HG03066 (cell line): ENCODE measurements around the gene TXN2.
"Not testable (repeated sequence)": the region's sequence is repeated elsewhere in the genome, so short reads cannot be mapped to it uniquely, and the experiment has no call there.

ENCODE experiments used
- ATAC-seq: cut with Tn5 transposase; IDR thresholded peaks from one replicate; pipeline ENCODE4 v1.9.1; 2021; ENCODE audit warnings: low read depth; ENCODE audit not compliant: unreplicated experiment

TXN2 gene, protein sequence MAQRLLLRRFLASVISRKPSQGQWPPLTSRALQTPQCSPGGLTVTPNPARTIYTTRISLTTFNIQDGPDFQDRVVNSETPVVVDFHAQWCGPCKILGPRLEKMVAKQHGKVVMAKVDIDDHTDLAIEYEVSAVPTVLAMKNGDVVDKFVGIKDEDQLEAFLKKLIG

DNA sequence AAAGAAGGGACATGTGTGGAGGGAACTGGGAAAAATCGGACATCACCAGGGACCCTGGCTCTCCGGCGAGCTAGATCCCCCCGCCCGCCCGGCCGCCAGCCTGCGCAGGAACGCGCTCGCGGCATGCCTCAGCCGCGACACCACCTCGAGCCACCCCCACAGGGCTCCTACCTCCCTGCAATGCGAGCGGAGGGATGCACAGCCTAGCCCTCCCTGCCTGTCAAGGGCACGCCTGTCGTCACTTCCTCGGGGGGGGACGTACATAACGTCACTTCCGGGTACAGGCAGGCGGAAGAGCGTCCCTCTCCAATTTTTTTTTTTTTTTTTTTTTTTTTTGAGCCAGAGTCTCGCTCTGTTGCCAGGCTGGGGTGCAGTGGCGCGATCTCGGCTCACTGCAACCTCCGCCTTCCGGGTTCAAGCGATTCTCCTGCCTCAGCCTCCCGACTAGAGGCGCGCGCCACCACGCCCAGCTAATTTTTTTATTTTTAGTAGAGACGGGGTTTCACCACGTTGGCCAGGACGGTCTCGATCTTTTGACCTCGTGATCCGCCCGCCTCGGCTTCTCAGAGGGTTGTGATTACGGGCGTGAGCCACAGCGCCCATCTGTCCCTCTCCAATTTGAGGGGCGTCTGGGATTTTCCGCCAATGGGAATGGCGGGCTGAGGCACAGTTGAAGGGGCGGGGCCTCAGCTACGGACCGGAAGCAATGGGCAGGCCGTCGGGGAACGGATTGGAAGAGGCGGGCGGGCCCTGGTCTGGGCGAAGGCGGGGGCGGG is at the start of gene TXN2:
TSS of gene TXN2 (minus strand) at position 248 of the 776 bp plus-strand sequence. CDS start 803 bp downstream, outside the sequence.
- ATAC-seq: peak; percentile 88

DNA sequence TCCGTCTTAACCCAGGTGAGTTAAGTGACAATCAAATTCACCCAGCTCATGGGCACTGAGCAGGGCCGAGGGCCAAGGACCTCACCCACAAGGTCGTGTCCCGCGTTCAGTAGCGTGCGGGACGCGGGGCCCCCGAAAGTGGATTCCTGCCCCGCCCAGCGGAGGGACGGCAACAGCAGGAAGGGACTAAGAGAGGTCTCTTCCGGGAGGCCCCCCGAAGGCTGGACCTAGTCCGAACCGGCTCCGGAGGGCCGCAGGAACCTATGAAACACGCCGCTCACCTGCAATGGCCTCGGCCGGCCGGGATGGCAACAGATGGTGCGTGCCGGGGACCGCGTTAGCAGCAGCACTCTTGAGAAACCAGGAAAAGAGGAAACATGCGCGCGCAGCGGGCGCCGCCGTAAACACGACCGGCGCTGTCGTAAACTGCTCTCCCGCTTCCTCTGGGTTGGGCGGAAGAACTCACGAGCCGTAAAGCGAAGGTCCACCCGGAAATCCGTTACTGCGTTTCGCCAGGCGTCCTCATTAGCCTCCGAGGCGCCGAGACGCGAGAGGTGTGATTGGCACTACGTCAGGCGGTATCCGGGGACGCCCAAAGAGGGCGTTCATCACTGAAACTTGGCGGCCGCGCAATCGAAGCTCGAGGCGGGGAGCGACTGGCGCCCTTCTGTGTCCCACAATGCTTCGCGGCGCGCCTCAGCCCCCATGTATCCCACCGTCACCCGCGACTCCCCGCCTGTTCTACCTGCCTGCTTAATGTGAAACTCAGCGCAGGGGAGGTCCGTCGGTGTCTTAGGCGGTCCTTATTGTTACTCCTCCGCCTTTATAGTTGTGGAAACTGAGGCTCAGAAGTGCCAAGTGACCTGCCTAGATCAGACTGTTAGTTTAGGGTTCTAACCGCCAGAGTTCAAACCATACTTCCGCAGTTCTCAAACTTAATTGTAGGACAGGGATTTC is 47.6 kb upstream of the TXN2 start, which contains the start of gene EIF3D:
TSS of gene EIF3D (minus strand) at position 372 of the 957 bp plus-strand sequence. CDS start 3,045 bp downstream, outside the sequence.
- ATAC-seq: peak; percentile 96

DNA sequence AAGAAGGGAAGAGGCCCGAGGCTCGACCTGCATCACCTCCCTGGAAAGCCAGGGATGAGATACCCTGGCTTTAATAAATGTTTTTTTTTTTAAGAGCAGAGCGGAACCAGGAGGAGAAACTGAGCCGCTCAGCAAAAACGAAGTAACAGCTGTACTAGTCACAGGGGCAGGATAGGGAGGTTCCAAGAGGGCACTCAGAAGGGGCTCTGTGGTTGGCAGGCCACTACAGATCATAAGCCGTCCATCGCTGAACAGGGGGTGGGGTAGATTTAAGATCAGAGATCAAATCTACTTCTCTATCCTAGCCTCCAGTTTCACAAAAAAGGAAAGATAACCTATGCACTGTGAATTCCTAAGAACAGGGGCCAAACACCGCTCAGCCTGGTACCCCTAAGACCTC is 46.9 kb upstream of the TXN2 start:
- ATAC-seq: no peak

DNA sequence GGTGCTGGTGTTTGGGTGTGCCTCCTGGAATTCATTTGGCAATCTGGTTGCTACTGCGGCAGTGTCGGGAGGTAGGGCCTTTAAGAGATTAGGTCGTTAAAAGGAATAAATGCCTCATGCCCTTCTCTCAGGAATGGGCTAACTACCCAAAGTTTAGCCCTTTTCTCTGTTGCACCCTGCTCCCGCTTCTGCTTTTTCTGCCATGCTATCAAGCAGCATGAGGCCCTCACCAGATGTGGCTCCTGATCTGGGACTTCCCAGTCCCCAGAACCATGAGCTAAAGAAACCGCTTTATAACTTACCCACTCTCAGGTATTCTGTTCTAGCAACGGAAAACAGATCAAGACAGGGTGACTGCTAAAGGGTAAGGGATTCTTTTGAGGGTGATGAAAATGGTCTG is 41.2 kb upstream of the TXN2 start:
- ATAC-seq: no peak

DNA sequence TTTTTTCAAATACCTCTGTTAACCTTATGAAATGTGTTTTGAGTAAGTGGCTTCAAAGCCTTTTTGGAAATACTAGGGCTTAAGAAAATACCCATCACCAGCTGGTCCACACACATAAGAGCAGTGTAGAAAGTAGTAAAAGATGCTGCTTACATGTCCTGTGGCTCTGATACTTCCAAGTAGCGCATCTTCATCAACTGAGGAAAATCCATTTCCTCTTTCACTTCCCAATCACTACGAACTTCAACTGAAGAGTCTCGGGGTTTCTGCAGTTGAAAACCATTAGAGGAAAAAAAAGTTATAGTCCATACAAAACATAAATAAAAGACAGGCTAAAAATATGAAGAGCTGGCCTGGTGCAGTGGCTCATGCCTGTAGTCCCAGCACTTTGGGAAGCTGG is 39.0 kb upstream of the TXN2 start:
- ATAC-seq: no peak

DNA sequence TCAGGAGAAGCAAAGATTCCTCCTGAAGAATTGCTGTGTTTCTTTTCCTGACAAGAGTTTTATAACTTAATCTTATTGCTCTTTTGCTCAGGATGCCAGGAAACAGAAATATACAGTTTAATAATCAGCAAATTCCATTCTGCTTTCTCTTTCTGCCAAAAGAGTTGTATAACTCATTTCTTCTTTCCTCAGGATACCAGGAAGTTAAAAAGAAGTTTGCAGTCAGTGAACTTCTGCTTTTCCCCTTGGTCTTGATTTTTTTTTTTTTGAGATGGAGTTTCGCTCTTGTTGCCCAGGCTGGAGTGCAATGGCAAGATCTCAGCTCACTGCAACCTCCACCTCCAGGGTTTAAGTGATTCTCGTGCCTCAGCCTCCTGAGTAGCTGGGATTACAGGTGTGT is 38.5 kb upstream of the TXN2 start:
- not testable (repeated sequence) for ATAC-seq

DNA sequence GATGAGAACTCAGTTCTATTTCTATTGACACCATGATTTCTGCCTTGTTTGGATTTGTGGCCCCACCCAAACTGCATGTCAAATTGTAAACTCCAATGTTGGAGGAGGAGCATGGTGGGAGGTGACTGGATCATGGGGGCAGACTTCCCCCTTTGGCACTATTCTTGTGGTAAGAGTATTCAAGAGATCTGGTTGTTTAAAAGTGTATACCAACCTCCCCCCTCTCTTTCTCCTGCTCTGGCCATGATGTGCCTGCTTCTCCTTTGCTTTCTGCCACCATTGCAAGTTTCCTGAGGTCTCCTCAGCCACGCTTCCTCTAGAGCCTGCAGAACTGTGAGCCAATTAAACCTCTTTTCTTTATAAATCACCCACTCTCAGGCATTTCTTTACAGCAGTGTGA is 33.3 kb upstream of the TXN2 start:
- ATAC-seq: no peak

DNA sequence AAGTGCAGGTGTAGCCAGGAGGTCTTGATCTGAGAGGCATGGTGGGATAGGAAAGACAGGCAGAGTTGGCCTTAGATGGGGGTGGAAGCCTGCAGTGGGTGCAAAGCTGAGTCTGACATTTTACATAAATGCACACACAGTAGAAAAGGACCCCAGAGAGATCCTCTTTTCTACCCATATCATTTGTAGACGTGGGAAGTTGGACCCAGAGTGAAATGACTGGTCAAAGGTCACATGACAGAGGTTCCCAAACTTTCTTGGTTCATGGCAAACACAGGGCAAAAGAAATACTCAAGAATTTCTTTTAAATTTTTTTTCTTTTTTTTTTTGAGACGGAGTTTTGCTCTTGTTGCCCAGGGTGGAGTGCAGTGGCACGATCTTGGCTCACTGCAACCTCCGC is 31.6 kb upstream of the TXN2 start:
- no peak for ATAC-seq

DNA sequence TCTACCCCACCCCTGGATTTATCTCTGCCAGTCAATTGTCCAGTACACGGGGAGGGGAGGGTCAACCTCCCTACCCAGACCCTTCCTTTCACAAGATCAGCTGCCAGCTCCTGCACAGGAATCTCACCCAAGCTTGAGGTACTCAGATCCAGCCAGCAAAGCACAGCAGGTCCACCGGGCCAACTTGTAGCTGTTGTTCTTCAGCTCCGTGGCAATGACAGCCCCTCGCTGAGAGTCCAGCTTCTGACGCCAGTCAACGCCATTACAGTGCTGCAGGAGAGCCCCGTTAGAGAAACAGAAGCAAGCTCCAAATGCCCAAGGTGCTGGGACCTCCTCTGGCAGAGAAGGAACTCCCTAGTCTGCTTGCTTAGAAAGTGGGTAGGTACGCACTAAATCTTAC is 30.9 kb upstream of the TXN2 start:
- ATAC-seq: no peak

DNA sequence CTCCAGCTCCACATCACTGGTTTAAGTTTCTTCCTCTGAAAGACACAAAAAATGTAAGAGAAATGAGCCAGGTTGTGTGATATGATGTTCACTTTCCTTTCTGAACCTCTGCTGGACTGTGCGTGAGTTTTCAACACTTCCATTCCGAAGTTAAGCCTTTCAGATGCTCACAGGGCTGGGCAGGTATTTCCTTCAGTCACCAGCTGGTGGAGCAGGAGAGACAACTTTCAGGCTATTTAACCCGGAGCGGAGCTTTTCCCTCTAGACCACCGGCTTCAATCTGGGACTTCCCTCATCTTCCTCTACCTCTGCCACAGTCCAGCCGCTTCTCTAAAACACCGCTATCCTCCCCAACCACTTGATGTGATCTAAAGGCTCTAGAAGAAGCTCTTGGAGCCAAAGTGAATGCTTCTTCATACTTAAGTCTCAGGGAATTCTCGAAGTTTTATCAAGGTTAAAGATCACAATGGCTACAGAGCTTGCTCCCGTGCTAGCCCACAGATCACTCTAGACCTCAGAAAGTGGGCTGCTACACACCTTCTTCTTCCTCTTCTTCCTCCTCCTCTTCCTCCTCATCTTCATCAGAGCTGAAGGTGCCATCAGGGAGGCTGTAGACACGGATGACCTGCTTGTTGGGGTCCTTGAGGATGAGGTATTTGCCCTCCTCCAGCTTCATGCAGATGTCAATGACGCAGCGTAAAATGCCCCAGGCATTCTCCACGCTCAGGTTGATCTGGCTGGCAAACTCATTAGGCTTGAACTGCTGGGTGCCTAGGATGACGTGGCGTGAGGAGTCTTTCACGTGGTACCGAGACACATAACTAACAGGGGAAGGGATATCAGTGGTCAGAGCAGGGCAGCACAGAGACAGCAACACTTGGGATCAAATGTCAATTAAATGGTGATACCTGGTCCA is 29.8 kb upstream of the TXN2 start:
- no peak for ATAC-seq

DNA sequence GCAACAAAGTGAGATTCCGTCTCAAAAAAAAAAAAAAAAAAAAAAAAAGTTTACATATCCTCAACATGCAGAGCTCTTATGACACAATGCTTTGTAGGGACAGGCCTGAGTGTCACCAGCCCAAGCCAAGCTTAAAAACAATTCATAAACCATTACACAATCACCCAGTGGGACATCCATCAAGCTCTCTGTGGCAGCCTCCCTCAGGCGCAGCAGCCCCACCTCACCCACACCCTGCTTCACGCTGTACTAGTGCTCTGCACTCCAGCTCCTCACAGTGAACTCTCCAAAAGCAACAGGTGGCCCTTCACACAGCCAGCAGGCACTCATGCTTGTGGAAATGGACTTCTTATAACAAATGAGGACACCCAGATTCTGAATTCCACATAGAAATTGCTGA is 28.9 kb upstream of the TXN2 start:
- no peak for ATAC-seq

DNA sequence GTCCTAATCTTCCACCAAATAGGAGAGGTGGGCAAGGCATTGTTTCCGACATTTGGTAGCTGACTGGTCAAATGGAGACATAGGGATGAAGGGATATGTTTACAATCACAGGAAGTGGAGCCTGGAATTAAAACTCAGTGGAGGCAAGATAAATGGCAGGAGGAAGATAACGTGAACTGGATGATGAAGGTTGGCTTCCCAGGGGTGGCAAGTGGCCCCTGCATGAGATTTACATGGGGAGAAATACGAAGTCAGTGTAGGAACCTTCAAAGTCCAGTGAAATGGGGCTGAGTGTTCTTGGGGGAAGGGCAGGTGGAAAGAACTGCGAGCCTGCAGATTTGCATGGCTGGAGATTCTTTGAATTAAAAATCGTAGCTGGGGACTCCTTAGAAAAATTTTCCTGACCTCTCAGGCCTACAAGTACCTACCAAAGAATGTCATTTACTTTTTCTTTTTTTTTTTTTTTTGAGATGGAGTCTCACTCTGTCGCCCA is 26.1 kb upstream of the TXN2 start:
- no peak for ATAC-seq

DNA sequence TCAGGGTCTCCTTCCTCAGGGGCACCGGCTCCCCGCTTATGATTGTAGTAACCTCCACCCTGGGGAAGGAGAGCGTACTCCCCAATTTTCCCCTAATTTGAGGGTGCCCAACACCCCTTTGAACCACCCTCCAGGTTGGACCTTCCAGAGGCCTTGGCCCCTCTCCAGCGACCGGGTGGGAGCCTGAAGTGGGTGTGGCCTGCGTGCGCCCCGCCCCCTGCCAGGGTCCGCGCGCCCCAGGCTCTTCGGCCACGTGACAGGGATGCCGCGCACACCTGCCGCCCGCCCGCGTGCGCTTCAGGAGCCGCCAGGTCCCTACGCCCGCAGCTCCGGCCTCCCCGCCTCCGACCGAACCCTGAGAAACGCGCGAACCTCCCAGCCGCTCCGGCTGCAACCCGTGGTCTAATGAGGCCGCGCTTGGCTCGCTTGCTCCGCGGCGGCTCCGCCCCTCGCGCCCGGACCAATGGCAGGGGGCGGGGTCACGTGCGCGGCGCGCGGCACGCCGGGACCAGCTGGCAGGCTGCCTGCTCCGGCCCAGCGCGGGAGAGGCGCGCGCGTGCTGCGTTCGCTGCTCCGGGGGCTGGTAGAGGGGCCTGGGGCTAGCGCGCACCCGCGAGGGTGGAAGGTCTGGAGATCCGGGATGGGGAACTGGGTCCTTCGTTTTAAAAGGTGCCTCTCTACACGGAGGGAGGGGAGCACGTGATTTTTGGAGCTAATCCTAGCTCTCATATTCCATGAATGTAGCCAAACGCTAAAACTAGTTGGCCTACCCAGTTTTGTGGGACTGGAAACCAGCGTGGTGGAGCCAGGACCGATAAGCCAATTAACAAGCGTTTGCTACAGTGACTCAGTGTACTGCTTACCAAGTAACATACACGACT is 25.4 kb upstream of the TXN2 start, which contains the start of gene FOXRED2:
TSS of gene FOXRED2 (minus strand) at position 404 of the 881 bp plus-strand sequence. CDS start 618 bp downstream, outside the sequence.
- no peak for ATAC-seq

DNA sequence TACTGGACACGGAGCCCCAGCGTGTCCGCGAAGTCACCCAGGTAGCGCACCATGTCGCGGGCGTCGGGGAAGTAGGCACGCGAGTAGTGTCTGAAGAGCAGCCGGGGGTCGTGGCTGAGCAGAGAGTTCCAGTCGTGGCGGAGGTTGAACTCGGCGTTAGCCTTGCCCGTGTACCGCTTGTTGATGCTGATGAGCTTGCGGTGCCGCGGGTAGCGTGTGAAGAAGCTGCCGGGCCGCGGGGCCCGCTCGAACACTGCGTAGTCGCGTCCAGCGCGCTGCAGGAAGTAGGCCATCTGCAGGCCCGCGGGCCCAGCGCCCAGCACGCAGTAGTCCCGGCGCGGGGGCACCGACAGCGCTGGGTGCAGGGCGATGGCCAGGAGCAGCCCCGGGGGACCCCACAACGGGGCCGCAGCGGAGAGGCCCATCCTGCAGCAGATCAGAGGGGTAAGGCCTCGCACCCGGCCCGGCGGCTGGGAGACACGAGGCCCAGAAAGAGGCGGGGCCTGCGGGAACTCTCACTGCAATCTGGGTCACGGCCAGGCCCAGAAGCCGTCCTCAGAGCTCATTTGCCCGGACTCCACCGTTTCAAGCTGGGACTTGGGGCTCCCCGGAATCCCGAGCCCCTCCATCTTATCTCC is 24.7 kb upstream of the TXN2 start:
- no peak for ATAC-seq

DNA sequence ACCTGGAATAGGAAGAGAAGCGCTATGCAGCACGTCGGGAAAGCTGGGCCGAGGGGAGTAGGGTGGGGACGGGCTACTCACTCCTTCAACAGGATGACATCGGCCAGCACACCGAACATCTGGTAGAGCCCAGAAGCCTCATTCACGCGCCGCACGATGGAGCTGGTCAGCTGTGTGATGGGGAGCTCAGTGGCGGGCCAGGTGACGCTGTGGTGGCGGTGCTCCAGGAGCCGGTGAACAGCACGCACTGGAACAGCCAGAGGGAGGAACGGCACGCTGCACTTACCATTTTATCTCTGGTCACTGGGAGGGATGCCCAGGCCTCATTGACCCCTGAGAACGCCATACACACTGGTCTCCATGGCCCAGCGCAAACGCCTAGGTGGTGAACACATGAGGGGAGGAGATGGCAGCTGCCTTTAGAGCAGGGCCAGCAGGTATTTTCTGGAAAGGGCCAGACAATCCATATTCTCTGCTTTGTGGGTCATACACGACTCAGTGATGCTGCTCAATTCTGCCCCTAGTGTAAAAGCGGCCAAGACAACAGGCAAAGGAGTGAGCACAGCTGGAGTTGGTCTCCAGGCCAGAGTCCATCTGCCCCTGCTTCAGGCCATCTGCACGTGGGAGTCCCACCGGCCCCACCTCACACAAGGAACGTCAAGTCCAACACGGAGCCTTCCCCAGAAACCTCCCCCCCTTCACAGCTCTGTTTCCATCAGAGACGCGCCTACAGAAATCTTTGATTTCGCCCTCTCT is 16.6 kb upstream of the TXN2 start:
- ATAC-seq: no peak

DNA sequence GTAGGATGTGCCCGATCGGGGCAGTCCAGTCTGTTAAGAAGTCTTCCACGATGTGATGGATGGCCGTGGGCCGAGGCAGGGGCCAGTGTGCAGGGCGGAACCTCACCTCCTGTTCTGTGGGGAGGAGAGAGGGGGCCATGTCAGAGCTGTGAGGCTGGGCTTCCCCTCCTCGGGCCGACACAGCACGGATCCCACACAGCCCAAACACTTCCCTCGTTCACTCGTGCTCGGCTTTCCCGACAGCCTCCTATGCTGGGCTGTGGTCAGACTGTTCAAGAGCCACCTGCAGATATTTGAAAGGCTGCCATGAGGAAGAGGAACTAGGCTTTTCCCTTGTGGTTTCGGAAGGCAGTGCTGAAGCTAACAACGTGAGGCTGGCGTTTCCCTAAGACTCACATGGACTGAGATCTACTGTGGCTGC is 12.3 kb upstream of the TXN2 start:
- peak; percentile 76 for ATAC-seq

DNA sequence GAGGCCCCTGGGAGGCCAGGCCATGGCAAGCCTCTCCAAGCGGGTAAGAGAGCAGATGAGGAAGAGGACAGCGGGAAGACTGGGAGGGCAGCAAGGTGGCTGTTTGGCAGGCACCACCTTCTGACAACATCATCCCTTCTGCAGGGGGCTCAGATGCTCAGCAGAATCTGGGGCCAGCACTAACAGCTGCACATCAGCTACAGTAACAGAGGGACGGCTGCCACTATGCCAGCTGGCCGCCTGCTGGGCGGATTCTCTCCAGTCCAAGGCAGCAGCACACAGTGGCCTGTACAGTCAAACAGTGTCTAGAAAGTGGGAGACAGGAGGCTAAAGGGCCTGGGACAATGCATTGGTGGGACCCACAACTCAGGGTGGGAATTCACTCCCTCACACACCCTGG is 10.7 kb upstream of the TXN2 start:
- no peak for ATAC-seq

DNA sequence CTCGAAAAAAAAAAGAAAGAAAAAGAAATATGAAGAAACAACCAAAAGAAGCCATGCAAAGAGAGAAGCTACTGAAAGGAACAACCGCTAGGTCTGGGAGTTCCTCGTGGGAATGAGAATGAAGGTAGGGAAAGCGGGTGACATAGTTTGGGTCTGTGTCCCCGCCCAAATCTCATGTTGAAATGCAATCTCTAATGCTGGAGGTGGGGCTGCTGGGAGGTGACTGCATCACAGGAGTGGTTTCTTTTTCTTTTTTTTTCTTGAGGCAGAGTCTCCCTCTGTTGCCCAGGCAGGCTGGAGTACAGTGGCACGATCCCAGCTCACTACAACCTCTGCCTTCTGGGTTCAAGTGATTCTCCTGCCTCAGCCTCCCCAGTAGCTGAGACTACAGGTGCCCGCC is 9.7 kb upstream of the TXN2 start:
- ATAC-seq: no peak
